Measurements from ENCODE around the gene STOML3. TPM values are rescaled to one million over a fixed set of nuclear protein-coding genes. Genes with fewer than 3 reads are reported as not detected.
"Not testable (repeated sequence)": the region's sequence is repeated elsewhere in the genome, so short reads cannot be mapped to it uniquely, and the experiment has no call there.

STOML3 gene
- total RNA-seq, 1 donor from 2014 or later: not detected

- Mint-ChIP-seq H3K27ac (no peak overlapping the region), H3K4me1 (ENCODE audit: low read depth) (peaks cover 7% of the 10 kb centered on the region), H3K27me3 (ENCODE audit: insufficient read depth) (no peaks in the 10 kb centered on the region), H3K9me3 (no peaks in the 10 kb centered on the region), H3K36me3 (ENCODE audit: low read depth) (peaks cover 54% of the 10 kb centered on the region), H3K4me3 (no peak overlapping the region)
- DNase-seq (ENCODE audit: low spot score): no peak
- intact Hi-C loops (cut with micrococcal nuclease): no loop called here
Observed at GRCh38 chr13:39023761-39024160, 33.1 kb upstream of the STOML3 start.

GRCh38 chr13:39023316-39023715 is 32.7 kb upstream of the STOML3 start:
- Mint-ChIP-seq H3K27ac (no peak overlapping the region), H3K4me3 (no peak overlapping the region), H3K36me3 (ENCODE audit: low read depth) (peaks cover 55% of the 10 kb centered on the region)

GRCh38 chr13:39020853-39021462 is 30.3 kb upstream of the STOML3 start:
- intact Hi-C loops (cut with micrococcal nuclease): no loop called here
- Mint-ChIP-seq H3K9me3 (no peaks in the 10 kb centered on the region), H3K27ac (no peak overlapping the region), H3K36me3 (ENCODE audit: low read depth) (peaks cover 57% of the 10 kb centered on the region), H3K4me1 (ENCODE audit: low read depth) (peaks cover 24% of the 10 kb centered on the region), H3K27me3 (ENCODE audit: insufficient read depth) (no peaks in the 10 kb centered on the region), H3K4me3 (no peak overlapping the region)
- DNase-seq (ENCODE audit: low spot score): no peak

More at GRCh38 chr13:39023316-39023715, 32.7 kb upstream of the STOML3 start:
- Mint-ChIP-seq H3K27me3 (ENCODE audit: insufficient read depth) (no peaks in the 10 kb centered on the region), H3K4me1 (ENCODE audit: low read depth) (peaks cover 11% of the 10 kb centered on the region), H3K9me3 (no peaks in the 10 kb centered on the region)
- intact Hi-C loops (cut with micrococcal nuclease): no loop called here
- no peak for DNase-seq (ENCODE audit: low spot score)

GRCh38 chr13:39016787-39017186 is 26.2 kb upstream of the STOML3 start:
- peaks cover 24% of the 10 kb centered on the region for H3K4me1 Mint-ChIP-seq (ENCODE audit: low read depth)
- peak overlapping the region; percentile 15 for H3K27ac Mint-ChIP-seq
- no peak for DNase-seq (ENCODE audit: low spot score)
- no peaks in the 10 kb centered on the region for H3K27me3 Mint-ChIP-seq (ENCODE audit: insufficient read depth)
- H3K36me3 Mint-ChIP-seq (ENCODE audit: low read depth): peaks cover 64% of the 10 kb centered on the region
- no peak overlapping the region for H3K4me3 Mint-ChIP-seq
- intact Hi-C loops (cut with micrococcal nuclease): loop anchor here (1.0 to 5.0 kb wide), 2 partner anchors 22 to 99 kb away; partner anchors contain the start of genes NHLRC3 and PROSER1
- H3K9me3 Mint-ChIP-seq: no peaks in the 10 kb centered on the region

GRCh38 chr13:39016087-39016486 is 25.5 kb upstream of the STOML3 start:
- peaks cover 24% of the 10 kb centered on the region for H3K4me1 Mint-ChIP-seq (ENCODE audit: low read depth)
- intact Hi-C loops (cut with micrococcal nuclease): loop anchor here (1.0 to 5.0 kb wide), 2 partner anchors 22 to 99 kb away; partner anchors contain the start of genes NHLRC3 and PROSER1
- H3K27me3 Mint-ChIP-seq (ENCODE audit: insufficient read depth): no peaks in the 10 kb centered on the region
- no peak for DNase-seq (ENCODE audit: low spot score)
- H3K36me3 Mint-ChIP-seq (ENCODE audit: low read depth): peaks cover 64% of the 10 kb centered on the region
- no peak overlapping the region for H3K4me3 Mint-ChIP-seq
- no peaks in the 10 kb centered on the region for H3K9me3 Mint-ChIP-seq
- H3K27ac Mint-ChIP-seq: no peak overlapping the region

- Mint-ChIP-seq H3K27me3 (ENCODE audit: insufficient read depth) (no peaks in the 10 kb centered on the region), H3K27ac (no peak overlapping the region), H3K9me3 (no peaks in the 10 kb centered on the region), H3K4me1 (ENCODE audit: low read depth) (peaks cover 18% of the 10 kb centered on the region), H3K4me3 (no peak overlapping the region), H3K36me3 (ENCODE audit: low read depth) (peaks cover 71% of the 10 kb centered on the region)
- DNase-seq (ENCODE audit: low spot score): no peak
- intact Hi-C loops (cut with micrococcal nuclease): no loop called here
Observed at GRCh38 chr13:39013462-39013861, 22.8 kb upstream of the STOML3 start.

- intact Hi-C loops (cut with micrococcal nuclease): loop anchor here (1.0 kb wide), 1 partner anchor 15 kb away; no protein-coding TSS in a partner anchor
- Mint-ChIP-seq H3K27me3 (ENCODE audit: insufficient read depth) (no peaks in the 10 kb centered on the region), H3K4me1 (ENCODE audit: low read depth) (peaks cover 10% of the 10 kb centered on the region), H3K36me3 (ENCODE audit: low read depth) (peaks cover 71% of the 10 kb centered on the region), H3K4me3 (no peak overlapping the region), H3K27ac (no peak overlapping the region), H3K9me3 (no peaks in the 10 kb centered on the region)
- no peak for DNase-seq (ENCODE audit: low spot score)
Observed at GRCh38 chr13:39012608-39013007, 22.0 kb upstream of the STOML3 start.

- H3K9me3 Mint-ChIP-seq; H3K27ac Mint-ChIP-seq; DNase-seq (ENCODE audit: low spot score); H3K4me3 Mint-ChIP-seq; H3K27me3 Mint-ChIP-seq (ENCODE audit: insufficient read depth); intact Hi-C loops (cut with micrococcal nuclease); H3K4me1 Mint-ChIP-seq (ENCODE audit: low read depth): not testable (repeated sequence)
- peaks cover 29% of the 10 kb centered on the region for H3K36me3 Mint-ChIP-seq (ENCODE audit: low read depth)
Observed at GRCh38 chr13:39006371-39007111, 15.9 kb upstream of the STOML3 start.

GRCh38 chr13:38998739-38999138 is 8.1 kb upstream of the STOML3 start:
- intact Hi-C loops (cut with micrococcal nuclease): no loop called here
- Mint-ChIP-seq H3K9me3 (no peaks in the 10 kb centered on the region), H3K27ac (no peak overlapping the region), H3K36me3 (ENCODE audit: low read depth) (no peaks in the 10 kb centered on the region), H3K4me3 (no peak overlapping the region), H3K4me1 (ENCODE audit: low read depth) (no peaks in the 10 kb centered on the region), H3K27me3 (ENCODE audit: insufficient read depth) (no peaks in the 10 kb centered on the region)
- DNase-seq (ENCODE audit: low spot score): no peak

- intact Hi-C loops (cut with micrococcal nuclease): no loop called here
- DNase-seq (ENCODE audit: low spot score): no peak
- no peak overlapping the region for H3K4me3 Mint-ChIP-seq
- H3K9me3 Mint-ChIP-seq: no peaks in the 10 kb centered on the region
- no peaks in the 10 kb centered on the region for H3K36me3 Mint-ChIP-seq (ENCODE audit: low read depth)
- no peaks in the 10 kb centered on the region for H3K4me1 Mint-ChIP-seq (ENCODE audit: low read depth)
- H3K27me3 Mint-ChIP-seq (ENCODE audit: insufficient read depth): no peaks in the 10 kb centered on the region
- no peak overlapping the region for H3K27ac Mint-ChIP-seq
Observed at GRCh38 chr13:38993381-38993780, 2.8 kb upstream of the STOML3 start.

- intact Hi-C loops (cut with micrococcal nuclease): no loop called here
- Mint-ChIP-seq H3K27ac (no peak overlapping the region), H3K27me3 (ENCODE audit: insufficient read depth) (peaks cover 3% of the 10 kb centered on the region), H3K4me3 (no peak overlapping the region), H3K4me1 (ENCODE audit: low read depth) (no peaks in the 10 kb centered on the region), H3K36me3 (ENCODE audit: low read depth) (no peaks in the 10 kb centered on the region), H3K9me3 (no peaks in the 10 kb centered on the region)
- no peak for DNase-seq (ENCODE audit: low spot score)
Observed at GRCh38 chr13:38981096-38981495, 9.5 kb downstream of the STOML3 start.

GRCh38 chr13:38980750-38981078 is 9.9 kb downstream of the STOML3 start:
- intact Hi-C loops (cut with micrococcal nuclease): no loop called here
- no peaks in the 10 kb centered on the region for H3K9me3 Mint-ChIP-seq
- peaks cover 3% of the 10 kb centered on the region for H3K27me3 Mint-ChIP-seq (ENCODE audit: insufficient read depth)
- no peak overlapping the region for H3K27ac Mint-ChIP-seq
- H3K4me3 Mint-ChIP-seq: no peak overlapping the region
- H3K4me1 Mint-ChIP-seq (ENCODE audit: low read depth): no peaks in the 10 kb centered on the region
- no peaks in the 10 kb centered on the region for H3K36me3 Mint-ChIP-seq (ENCODE audit: low read depth)
- no peak for DNase-seq (ENCODE audit: low spot score)

- no peaks in the 10 kb centered on the region for H3K36me3 Mint-ChIP-seq (ENCODE audit: low read depth)
- H3K27me3 Mint-ChIP-seq (ENCODE audit: insufficient read depth): peaks cover 3% of the 10 kb centered on the region
- intact Hi-C loops (cut with micrococcal nuclease): no loop called here
- H3K4me1 Mint-ChIP-seq (ENCODE audit: low read depth): no peaks in the 10 kb centered on the region
- H3K27ac Mint-ChIP-seq: no peak overlapping the region
- no peak overlapping the region for H3K4me3 Mint-ChIP-seq
- no peak for DNase-seq (ENCODE audit: low spot score)
- no peaks in the 10 kb centered on the region for H3K9me3 Mint-ChIP-seq
Observed at GRCh38 chr13:38979891-38980749, 10.5 kb downstream of the STOML3 start.

Data from activated T-helper 1 cell treated with anti-CD3 and anti-CD28 coated beads, Interleukin-12 subunit alpha, Interleukin-12 subunit beta, Interleukin-2, Interleukin-4 antibody, amounts not matched to agents 30 ng/mL and 10 ng/mL and 1 ng/mL, durations not matched to agents 14 hours and 24 hours and 36 hours (primary cell).